ENCODE data around the gene OR5B2.
"Not testable (repeated sequence)": the region's sequence is repeated elsewhere in the genome, so short reads cannot be mapped to it uniquely, and the experiment has no call there.

OR5B2 gene

GRCh38 chr11:58428021-58428420 is at the start of gene OR5B2:
Gene OR5B2, minus strand, starts transcription at chr11:58428121. Its CDS starts 4,860 bp downstream, at chr11:58423261.
- no peak for DNase-seq

GRCh38 chr11:58471892-58472291 is 44.0 kb upstream of the OR5B2 start:
- no peak for DNase-seq

DNA sequence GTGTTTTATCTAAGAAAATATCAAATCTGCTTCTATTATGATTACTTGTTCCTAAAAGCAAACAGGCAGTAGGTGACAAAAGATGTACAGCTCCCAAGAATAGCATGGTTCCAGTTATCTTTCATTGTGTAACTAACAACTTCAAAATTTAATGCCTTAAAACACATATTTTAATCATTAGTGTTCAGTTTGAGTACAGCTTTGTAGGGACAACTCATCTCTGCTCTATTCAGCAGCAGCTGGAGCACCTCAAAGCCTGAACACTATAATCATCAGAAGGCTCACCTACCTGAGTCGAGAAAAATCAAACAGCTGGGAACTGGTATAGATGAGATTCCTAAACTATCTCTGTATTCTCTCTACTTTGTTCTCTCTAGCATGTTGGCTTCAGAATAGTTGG is 38.4 kb upstream of the OR5B2 start:
- DNase-seq, result no peak

DNA sequence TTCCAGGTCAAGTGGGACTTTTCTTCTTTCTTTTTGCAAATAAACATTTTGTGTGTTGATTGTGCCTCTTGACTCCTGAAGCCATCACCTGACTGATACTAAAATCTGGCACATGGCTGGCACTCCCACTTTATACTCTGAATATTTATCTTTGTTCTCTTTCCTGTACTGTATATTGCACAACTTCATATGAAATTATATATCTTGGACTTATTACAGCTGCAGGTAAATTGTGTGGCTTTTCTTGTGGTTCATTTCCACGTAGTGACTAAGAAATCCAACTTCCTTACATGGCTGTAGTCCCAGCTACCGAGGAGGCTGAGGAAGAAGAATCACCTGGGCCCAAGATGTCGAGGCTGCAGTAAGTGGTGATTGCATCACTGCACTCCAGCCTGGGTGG is 37.8 kb upstream of the OR5B2 start:
- no peak for DNase-seq

GRCh38 chr11:58451585-58451984 is 23.7 kb upstream of the OR5B2 start:
- DNase-seq, result no peak

- no peak for DNase-seq
These were observed 18.4 kb upstream of the OR5B2 start for GRCh38 chr11:58446294-58446693.

DNA sequence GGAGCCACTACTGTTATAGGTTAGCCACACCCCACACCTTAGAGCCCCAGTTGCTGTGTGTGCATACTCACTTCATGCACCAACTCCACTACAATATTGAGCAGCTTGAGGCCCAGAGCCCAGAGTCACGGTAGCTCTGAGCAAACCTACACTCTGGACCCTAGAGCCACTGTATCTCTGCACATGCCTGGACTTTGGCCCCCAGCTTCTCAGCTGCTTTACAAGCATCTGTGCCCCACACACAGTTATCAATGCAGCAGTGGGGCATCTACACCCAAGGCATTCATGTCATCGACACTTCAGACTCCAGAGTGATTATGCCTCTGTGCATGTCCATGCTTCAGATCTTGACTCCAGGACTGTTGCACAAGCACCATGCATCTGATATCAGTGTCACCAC is 16.4 kb upstream of the OR5B2 start:
- no peak for DNase-seq

DNA sequence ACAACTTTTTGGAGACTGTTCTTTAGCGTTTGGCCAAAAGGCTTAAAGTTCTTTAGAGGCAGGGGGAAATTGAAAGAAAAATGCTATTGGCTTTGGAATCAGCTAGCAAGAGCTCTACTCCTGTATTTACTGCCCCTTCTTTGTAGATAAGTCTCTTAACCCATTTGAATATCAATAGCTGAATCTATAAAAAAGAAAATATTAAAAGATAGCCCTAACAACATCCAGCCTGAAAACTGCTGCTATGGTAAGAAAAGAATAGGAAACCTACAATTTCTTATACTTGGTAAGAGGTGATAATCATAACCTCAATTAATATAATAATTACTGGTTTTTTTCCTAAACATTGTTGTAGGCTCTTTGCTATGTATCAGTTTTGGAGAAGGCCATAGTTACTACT is 14.2 kb upstream of the OR5B2 start, which contains the start of gene OR5B12:
Gene OR5B12 (minus strand): TSS at position 101 of the 400 bp plus-strand sequence. CDS start 2,085 bp downstream, outside the sequence.
- no peak for DNase-seq

GRCh38 chr11:58438486-58438885 is 10.6 kb upstream of the OR5B2 start:
- DNase-seq, result no peak

DNA sequence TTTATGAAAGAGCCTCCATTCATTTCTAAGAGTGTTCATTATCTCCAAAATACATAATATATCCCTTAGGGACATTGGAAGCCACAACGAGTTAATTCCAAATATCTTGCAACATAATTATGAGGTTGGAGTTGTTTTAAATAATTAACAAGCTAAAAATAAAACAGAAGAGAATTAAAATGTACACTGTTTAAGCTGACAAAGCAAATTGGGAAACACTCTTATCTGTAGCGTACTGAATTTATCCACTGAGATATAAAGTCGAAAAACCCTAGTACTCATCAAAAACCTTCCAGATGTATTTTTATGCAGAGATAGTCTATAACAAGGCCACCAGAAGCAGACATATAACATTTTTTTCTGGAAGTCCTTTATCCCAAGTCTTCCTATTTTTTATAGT is 6.3 kb upstream of the OR5B2 start:
- DNase-seq, result no peak

- DNase-seq, result no peak
These were observed 5.8 kb upstream of the OR5B2 start for GRCh38 chr11:58433638-58434203.

DNA sequence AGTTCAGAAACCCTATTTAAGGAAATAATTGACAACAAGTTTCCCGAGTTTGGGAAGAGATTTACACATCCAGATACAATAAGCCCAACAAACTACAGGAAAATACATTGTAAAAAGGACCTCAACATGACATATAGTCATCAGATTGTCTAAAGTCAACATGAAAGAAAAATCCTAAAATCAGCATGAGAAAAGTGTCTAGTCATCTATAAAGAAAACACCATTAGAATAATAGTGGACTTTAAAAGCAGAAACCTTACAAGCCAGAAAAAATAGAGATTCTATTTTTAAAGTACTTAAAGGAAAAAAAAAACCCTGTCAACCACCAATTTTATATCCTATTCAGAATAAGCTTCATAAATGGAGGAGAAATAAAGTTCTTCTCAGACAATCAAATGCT is 1.4 kb upstream of the OR5B2 start:
- DNase-seq, result no peak

DNA sequence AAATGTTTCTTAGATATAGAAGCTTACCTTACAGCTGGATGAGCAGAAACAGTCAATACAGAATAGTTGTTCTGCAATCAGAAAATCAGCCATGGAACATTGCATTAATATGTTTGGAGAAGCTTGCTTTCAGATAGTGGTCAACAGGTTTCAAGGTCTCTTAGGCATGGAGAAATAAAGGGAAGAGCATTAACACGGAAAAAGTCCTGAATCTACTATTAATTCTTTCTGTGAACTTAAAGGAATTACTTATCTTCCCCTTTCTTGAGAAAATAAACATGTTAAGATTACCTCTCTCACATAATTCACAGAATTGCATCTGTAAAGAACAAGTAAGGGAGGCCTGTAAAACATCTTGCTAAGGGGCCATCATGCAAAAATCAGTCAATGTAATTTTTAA is 21.1 kb downstream of the OR5B2 start, which contains the start of gene OR5B3:
Gene OR5B3 (minus strand): TSS at position 101 of the 400 bp plus-strand sequence. CDS start 3,465 bp downstream, outside the sequence.
- no peak for DNase-seq

DNA sequence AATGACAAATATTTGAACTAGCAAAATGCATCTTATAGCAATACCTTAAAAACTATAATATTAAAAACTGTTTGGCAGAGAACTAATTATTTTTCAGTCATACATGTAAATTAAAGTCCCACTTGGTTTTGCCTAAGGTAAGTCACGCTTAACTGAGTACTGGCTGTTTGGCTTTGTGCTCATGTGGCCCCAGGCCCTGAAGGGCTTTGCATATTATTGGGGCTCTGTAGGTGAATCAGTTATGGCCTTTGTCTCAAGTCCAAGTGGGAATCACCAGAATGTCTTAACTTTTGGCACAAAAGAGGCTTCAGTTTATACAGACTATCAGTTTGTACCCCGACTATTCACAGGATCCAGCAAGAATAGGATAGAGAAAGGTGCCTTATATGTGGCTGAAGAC is 28.3 kb downstream of the OR5B2 start:
- DNase-seq, result not testable (repeated sequence)

DNA sequence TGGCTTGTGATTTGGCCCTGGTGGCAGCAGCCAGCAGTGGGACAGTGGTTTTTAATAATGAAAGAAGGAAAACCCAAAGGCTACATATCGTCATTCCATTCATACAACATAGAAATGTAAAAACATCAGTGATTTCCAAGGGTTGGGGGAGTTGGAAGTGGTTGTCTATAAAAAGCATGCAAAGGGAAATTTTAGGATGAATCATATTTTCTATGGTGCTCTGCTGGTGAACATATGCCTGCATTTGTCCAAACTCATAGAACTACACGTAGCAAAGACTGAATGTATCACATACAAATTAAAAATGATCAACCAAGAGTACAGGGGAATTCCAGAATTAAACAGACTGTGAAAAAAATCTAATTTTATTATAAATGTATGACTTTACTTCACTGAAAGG is 32.3 kb downstream of the OR5B2 start:
- DNase-seq, result no peak

DNA sequence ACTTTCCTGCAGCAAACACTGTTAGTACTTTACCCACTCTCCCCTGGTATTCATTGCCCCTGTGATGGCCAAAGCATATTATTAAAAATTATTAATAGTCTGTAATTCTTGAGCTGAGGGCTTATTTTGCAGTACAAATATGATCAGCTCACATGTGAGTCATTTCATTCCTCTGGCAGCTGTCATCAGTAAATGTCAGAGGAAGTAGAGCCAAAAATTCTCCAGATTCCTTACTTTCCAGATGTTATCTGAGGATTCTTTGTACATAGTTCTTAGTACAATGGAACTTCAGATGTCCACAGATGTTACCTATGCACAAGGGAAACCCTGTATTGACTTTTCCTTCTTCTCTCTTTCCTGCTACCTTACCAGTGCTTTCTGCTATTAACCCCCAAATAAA is 33.7 kb downstream of the OR5B2 start:
- DNase-seq, result no peak

DNA sequence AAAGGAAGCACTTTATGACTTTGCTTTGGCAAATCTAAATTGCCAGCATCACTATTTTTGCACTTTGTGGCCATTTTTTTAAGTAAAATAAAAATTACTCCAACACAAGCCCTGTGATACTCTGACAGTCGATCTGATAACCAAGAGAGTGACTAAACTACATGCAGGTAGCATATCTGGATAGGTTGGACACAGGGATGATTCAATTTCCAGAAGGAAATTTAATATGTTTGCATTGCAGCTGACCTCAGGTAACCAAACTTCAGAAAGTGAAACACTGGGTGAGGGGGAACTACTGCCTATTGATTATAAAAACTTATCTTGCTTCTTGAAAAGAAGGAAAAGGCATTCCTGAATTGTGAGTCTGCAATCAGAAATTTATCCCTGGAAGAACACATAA is 35.2 kb downstream of the OR5B2 start:
- DNase-seq, result no peak

GRCh38 chr11:58391879-58392278 is 36.0 kb downstream of the OR5B2 start:
- DNase-seq, result no peak

GRCh38 chr11:58390551-58391063 is 37.3 kb downstream of the OR5B2 start:
- DNase-seq, result no peak

Data from activated CD4-positive, alpha-beta T cell treated with anti-CD3 and anti-CD28 coated beads, Interleukin-2, amount 50 U/mL, for 1 hour (primary cell).